Measurements from ENCODE around the gene EML6.

GRCh38 chr2:54963476-54963875 is 240.0 kb downstream of the EML6 start:
- TF ChIP-seq YY1 (IDR thresholded peaks at IDR 0.05; ENCODE audit: low read depth) (no peak), PBX3 (IDR thresholded peaks at IDR 0.05) (no peak), FOXM1 (IDR thresholded peaks at IDR 0.05; ENCODE audit: low read depth) (no peak), POLR2AphosphoS5 (IDR thresholded peaks at IDR 0.05; ENCODE audit: low read depth, low read length) (no peak), TEAD4 (IDR thresholded peaks at IDR 0.05; ENCODE audit: borderline replicate concordance, insufficient read depth) (no peak), EP300 (IDR thresholded peaks at IDR 0.05; ENCODE audit: borderline replicate concordance in 1 of 2, low read depth in 1 of 2, low read length in 1 of 2) (no peak), JUND (IDR thresholded peaks at IDR 0.05) (0 out of 2 replicates have a peak, but pooled peaks have one; percentile 6)
- TF ChIP-seq, protein P1, sequence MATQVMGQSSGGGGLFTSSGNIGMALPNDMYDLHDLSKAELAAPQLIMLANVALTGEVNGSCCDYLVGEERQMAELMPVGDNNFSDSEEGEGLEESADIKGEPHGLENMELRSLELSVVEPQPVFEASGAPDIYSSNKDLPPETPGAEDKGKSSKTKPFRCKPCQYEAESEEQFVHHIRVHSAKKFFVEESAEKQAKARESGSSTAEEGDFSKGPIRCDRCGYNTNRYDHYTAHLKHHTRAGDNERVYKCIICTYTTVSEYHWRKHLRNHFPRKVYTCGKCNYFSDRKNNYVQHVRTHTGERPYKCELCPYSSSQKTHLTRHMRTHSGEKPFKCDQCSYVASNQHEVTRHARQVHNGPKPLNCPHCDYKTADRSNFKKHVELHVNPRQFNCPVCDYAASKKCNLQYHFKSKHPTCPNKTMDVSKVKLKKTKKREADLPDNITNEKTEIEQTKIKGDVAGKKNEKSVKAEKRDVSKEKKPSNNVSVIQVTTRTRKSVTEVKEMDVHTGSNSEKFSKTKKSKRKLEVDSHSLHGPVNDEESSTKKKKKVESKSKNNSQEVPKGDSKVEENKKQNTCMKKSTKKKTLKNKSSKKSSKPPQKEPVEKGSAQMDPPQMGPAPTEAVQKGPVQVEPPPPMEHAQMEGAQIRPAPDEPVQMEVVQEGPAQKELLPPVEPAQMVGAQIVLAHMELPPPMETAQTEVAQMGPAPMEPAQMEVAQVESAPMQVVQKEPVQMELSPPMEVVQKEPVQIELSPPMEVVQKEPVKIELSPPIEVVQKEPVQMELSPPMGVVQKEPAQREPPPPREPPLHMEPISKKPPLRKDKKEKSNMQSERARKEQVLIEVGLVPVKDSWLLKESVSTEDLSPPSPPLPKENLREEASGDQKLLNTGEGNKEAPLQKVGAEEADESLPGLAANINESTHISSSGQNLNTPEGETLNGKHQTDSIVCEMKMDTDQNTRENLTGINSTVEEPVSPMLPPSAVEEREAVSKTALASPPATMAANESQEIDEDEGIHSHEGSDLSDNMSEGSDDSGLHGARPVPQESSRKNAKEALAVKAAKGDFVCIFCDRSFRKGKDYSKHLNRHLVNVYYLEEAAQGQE (IDR thresholded peaks at IDR 0.05; ENCODE audit: low read depth, low read length) = no peak

Data from SK-N-SH (cell line).